Smooth muscle cell (in vitro differentiated cells): ENCODE data around the gene CKAP4. TPM values are rescaled to one million over a fixed set of nuclear protein-coding genes. Genes with fewer than 3 reads are reported as not detected.
A peak's percentile ranks its signal among the peaks of the same experiment; 100 is the strongest.

Experiments
- DNase-seq: peaks from one replicate; lab custom pipeline; 2025; ENCODE audit not compliant: unreplicated experiment; lab: John Stamatoyannopoulos, UW
- H2AFZ ChIP-seq: fragments of 200-600 bp; sonication (generic); 2 replicates; pipeline ENCODE4 v1.6.0; 2016; ENCODE audit warnings: antibody characterized with exemption, low read depth, mild to moderate bottlenecking
- H3F3A ChIP-seq: fragments of 200-600 bp; sonication (generic); 2 replicates; pipeline ENCODE4 v1.6.0; 2017; ENCODE audit warnings: antibody characterized with exemption, low read depth
- H3K27ac ChIP-seq: fragments of 200-600 bp; sonication (generic); 2 replicates; pipeline ENCODE4 v1.5.1; 2016; ENCODE audit warnings: low read depth, mild to moderate bottlenecking
- H3K27me3 ChIP-seq: fragments of 200-600 bp; sonication (generic); 2 replicates; pipeline ENCODE4 v1.6.1; 2016; ENCODE audit warnings: low read depth, mild to moderate bottlenecking
- H3K36me3 ChIP-seq: fragments of 200-600 bp; sonication (generic); 2 replicates; pipeline ENCODE4 v1.5.1; 2016; ENCODE audit warnings: low read depth
- H3K4me1 ChIP-seq: fragments of 200-600 bp; sonication (generic); 2 replicates; pipeline ENCODE4 v1.5.1; 2016; ENCODE audit warnings: low read depth
- H3K4me2 ChIP-seq: fragments of 200-600 bp; sonication (generic); 2 replicates; pipeline ENCODE4 v1.6.0; 2016; ENCODE audit warnings: mild to moderate bottlenecking
- H3K4me3 ChIP-seq: fragments of 200-600 bp; sonication (generic); 2 replicates; pipeline ENCODE4 v1.5.1; 2016; ENCODE audit warnings: mild to moderate bottlenecking
- H3K79me2 ChIP-seq: fragments of 200-600 bp; sonication (generic); 2 replicates; pipeline ENCODE4 v1.6.0; 2016; ENCODE audit warnings: low read depth, mild to moderate bottlenecking
- H3K9ac ChIP-seq: fragments of 200-600 bp; sonication (generic); 2 replicates; pipeline ENCODE4 v1.6.0; 2016; ENCODE audit warnings: low read depth
- H3K9me3 ChIP-seq: fragments of 200-600 bp; sonication (generic); replicated peaks from 2 replicates; pipeline ENCODE4 v1.5.1; 2016; ENCODE audit warnings: low read depth
- H4K20me1 ChIP-seq: fragments of 200-600 bp; sonication (generic); 2 replicates; pipeline ENCODE4 v1.6.0; 2016; ENCODE audit warnings: low read depth
- WGBS: methylation state at CpG from one replicate; pipeline ENCODE4 v1.1.7; 2016; ENCODE audit warnings: low lambda C conversion rate; 5-methylcytosine and 5-hydroxymethylcytosine counted together
- polyA plus RNA-seq: library from polyadenylated mRNA; unstranded; fragments of >200 nt; fragmentation: Nextera tagmentation; extraction: Ambion mirVana; gene quantifications from 2 replicates; pipeline ENCODE4 v1.2.1, GENCODE V29; 2016
- total RNA-seq: library from RNA; depleted of rRNA; stranded (reverse); fragments of >200 nt; gene quantifications from 2 replicates; pipeline ENCODE4 v1.2.3, GENCODE V29; 2014
- TF ChIP-seq, protein P1 (sequence below): fragments of 200-600 bp; sonication (generic); IDR thresholded peaks from 2 replicates; pipeline ENCODE4 v1.5.1; 2017; ENCODE audit warnings: borderline replicate concordance, mild to moderate bottlenecking, antibody characterized with exemption; ENCODE audit not compliant: insufficient read depth, poor library complexity, severe bottlenecking

Gene CKAP4
- total and polyA plus RNA-seq, 2 experiments from 2014 or later, result 241 to 486 TPM

DNA sequence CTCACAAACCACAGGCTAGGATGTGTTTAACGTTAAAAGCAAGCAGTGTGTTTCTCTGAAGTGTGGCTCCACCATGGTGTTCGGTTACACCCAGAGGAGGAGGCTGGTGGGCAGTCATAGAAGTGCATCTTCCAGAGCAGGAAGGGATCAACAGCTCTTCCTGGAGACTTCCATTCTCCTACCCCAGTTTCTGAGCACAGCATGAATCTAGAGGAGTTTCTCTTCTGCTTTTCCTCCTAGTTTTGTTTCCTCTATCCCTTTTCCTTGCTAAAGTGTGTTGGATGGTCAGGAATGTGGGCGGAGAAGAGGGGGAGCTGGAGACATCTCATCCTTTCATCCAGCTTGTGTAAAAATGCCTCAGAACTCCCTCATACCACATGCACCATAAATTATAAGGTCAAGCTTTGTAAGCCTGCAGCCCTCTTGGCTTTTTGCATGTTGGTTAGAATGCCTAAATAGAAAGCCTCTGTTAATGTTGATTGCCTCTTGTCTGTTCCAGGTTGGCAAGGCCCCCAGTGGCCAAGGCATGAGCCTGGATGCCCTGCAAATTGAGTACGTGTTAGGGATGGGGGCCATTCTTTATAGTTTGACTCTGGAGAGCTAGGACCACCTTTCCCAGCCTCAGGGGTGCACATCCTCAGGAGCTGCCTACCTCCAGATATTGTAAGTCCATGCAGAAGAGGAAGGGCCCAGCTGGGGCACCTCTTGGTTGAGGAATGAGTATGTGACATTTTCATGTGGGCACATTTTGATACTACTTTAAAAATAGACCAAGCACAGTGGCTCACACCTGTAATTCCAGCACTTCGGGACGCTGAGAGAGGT, 4.0 kb upstream of the CKAP4 start:
- DNase-seq, result no peak
- 70% methylated on average over 6 of the region's 6 CpGs for WGBS
- H3K4me2 ChIP-seq, result peak overlapping the region; percentile 43

DNA sequence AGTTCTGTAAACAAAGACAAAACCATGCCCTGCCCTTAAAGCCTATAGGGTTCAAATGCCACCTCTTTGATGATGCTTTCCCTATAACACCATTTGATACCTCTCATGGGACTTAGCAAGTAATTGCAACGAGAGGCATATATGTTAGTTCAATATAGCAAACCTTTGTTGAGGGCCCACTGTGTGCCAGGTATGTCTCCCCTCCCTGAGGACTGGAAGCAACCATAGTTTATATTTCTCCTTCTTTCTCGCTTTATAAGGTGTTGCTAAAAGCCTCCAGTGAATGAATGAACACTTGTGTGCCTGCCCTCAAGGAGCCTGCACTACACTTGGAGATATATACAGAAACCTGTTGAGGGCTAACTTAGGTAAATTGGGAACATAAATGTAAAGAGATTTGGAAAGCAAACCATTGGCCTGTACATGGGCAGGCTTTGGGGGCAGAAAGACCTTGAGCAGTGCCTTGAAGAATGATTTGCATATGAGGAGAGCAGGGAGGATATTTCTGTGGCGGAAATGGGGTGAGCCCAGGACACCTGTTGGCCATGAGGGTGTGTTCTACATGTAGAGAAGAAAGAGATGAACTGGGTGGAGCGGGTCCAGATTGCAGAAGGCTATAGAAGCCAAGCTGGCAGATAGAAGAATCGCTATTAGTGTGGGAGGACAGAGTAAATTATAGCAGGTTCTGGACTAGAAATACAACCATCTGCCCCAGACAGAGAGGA, 1.8 kb upstream of the CKAP4 start:
- Histone ChIP-seq H3F3A (peaks cover 19% of the 10 kb centered on the region), H2AFZ (no peak overlapping the region), H3K27ac (peak overlapping the region; percentile 89), H3K4me2 (peak overlapping the region; percentile 96), H3K9me3 (no peaks in the 10 kb centered on the region), H3K4me1 (peaks cover 12% of the 10 kb centered on the region), H3K79me2 (peaks cover 28% of the 10 kb centered on the region), H3K4me3 (no peak overlapping the region), H3K36me3 (no peaks in the 10 kb centered on the region), H3K27me3 (no peaks in the 10 kb centered on the region), H4K20me1 (peaks cover 22% of the 10 kb centered on the region), H3K9ac (no peak overlapping the region)
- TF ChIP-seq, protein P1, sequence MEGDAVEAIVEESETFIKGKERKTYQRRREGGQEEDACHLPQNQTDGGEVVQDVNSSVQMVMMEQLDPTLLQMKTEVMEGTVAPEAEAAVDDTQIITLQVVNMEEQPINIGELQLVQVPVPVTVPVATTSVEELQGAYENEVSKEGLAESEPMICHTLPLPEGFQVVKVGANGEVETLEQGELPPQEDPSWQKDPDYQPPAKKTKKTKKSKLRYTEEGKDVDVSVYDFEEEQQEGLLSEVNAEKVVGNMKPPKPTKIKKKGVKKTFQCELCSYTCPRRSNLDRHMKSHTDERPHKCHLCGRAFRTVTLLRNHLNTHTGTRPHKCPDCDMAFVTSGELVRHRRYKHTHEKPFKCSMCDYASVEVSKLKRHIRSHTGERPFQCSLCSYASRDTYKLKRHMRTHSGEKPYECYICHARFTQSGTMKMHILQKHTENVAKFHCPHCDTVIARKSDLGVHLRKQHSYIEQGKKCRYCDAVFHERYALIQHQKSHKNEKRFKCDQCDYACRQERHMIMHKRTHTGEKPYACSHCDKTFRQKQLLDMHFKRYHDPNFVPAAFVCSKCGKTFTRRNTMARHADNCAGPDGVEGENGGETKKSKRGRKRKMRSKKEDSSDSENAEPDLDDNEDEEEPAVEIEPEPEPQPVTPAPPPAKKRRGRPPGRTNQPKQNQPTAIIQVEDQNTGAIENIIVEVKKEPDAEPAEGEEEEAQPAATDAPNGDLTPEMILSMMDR, result no peak
- no peak for DNase-seq
- WGBS, result 95% methylated on average over 5 of the region's 5 CpGs

More for the DNA sequence above, 4.0 kb upstream of the CKAP4 start:
- H3K9me3 ChIP-seq, result no peaks in the 10 kb centered on the region
- H3K4me3 ChIP-seq, result no peak overlapping the region
- peaks cover 5% of the 10 kb centered on the region for H3K4me1 ChIP-seq
- H3K79me2 ChIP-seq, result peaks cover 5% of the 10 kb centered on the region
- no peak overlapping the region for H3K9ac ChIP-seq
- H4K20me1 ChIP-seq, result no peaks in the 10 kb centered on the region
- H3K27ac ChIP-seq, result peak overlapping the region; percentile 35
- TF ChIP-seq, protein P1, result no peak
- no peaks in the 10 kb centered on the region for H3K36me3 ChIP-seq
- H3K27me3 ChIP-seq, result no peaks in the 10 kb centered on the region
- no peak overlapping the region for H2AFZ ChIP-seq
- H3F3A ChIP-seq, result peaks cover 10% of the 10 kb centered on the region

GRCh38 chr12:106248846-106249371, 1.1 kb upstream of the CKAP4 start:
- Histone ChIP-seq H3K27ac (peak overlapping the region; percentile 89), H2AFZ (peak overlapping the region; percentile 13), H3K4me1 (peaks cover 12% of the 10 kb centered on the region), H3K36me3 (no peaks in the 10 kb centered on the region), H3K27me3 (no peaks in the 10 kb centered on the region), H3K79me2 (peaks cover 34% of the 10 kb centered on the region), H3F3A (peaks cover 19% of the 10 kb centered on the region), H3K4me3 (peak overlapping the region; percentile 87), H3K9ac (peak overlapping the region; percentile 94), H3K4me2 (peak overlapping the region; percentile 96), H3K9me3 (no peaks in the 10 kb centered on the region), H4K20me1 (peaks cover 29% of the 10 kb centered on the region)
- WGBS, result 21% methylated on average over 12 of the region's 12 CpGs
- TF ChIP-seq, protein P1, result no peak
- DNase-seq, result no peak
